ENCODE data around the gene GPR152.
"Not testable (repeated sequence)": the region's sequence is repeated elsewhere in the genome, so short reads cannot be mapped to it uniquely, and the experiment has no call there.

The GPR152 gene

DNA sequence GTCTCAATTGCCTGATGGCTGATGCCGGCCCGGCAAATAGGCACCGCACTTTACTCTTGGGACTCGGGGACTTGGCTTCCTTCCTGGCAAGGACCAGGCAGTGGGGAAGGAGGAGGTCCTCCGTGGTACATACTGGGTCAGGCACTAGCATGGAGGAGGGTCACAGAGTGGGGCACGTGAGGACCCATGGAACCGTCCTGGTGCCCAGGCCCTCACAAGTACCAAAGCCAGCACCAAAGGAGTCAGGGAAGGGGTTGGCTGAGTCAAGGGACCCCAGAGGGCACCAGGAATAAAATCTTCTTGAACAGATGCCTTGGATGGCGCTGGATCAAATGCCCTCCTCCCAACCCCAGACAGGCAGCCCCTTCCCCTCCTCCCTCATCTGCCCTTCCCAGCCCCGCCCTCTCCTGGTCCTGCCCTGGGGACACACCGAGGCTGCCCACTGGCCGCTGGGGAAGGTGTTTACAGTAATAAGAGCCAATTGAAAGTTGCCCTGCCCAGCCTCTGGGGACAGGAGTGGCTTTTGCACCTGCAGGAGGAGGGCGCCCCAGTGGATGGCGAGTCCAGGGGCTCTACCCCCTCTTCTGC lies 42.7 kb downstream of the GPR152 start:
- H3K4me1 ChIP-seq (ENCODE audit: control insufficient read depth, insufficient read depth, low read length): peaks cover 9% of the 10 kb centered on the region
- peaks cover 6% of the 10 kb centered on the region for H3K27me3 ChIP-seq (ENCODE audit: control insufficient read depth, insufficient read depth, low read length)
- no peaks in the 10 kb centered on the region for H3K36me3 ChIP-seq (ENCODE audit: control insufficient read depth, insufficient read depth, low read length)
- no peak overlapping the region for H3K27ac ChIP-seq (ENCODE audit: low read depth, low read length)
- H3K9ac ChIP-seq (ENCODE audit: low read depth, low read length): no peak overlapping the region
- no peak overlapping the region for H3K4me3 ChIP-seq (ENCODE audit: low read depth, low read length)
- H3K9me3 ChIP-seq (ENCODE audit: control insufficient read depth, insufficient read depth, low read length): no peaks in the 10 kb centered on the region

DNA sequence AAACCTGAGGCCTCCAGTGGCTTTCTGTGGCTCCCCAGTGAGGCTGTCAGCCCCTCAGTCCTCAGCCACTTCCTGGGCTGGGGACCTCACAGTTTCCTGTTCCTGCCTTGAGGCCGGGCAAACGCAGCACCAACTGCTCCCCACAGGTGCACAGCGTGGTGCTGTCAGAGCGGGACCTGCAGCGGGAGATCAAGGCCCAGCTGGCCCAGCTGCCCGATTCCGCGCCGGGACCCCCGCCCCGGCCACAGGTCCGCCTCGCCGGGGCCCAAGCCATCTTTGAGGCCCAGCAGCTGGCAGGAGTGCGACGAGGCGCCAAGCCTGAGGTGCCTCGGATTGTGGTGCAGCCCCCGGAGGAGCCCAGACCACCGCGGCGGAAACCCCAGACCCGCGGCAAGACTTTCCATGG lies 43.3 kb downstream of the GPR152 start:
- Histone ChIP-seq H3K4me1 (ENCODE audit: control insufficient read depth, insufficient read depth, low read length) (peaks cover 9% of the 10 kb centered on the region), H3K4me3 (ENCODE audit: low read depth, low read length) (no peak overlapping the region), H3K36me3 (ENCODE audit: control insufficient read depth, insufficient read depth, low read length) (no peaks in the 10 kb centered on the region), H3K27me3 (ENCODE audit: control insufficient read depth, insufficient read depth, low read length) (no peaks in the 10 kb centered on the region; the same call in none of the 2 replicates), H3K9me3 (ENCODE audit: control insufficient read depth, insufficient read depth, low read length) (no peaks in the 10 kb centered on the region), H3K9ac (ENCODE audit: low read depth, low read length) (no peak overlapping the region), H3K27ac (ENCODE audit: low read depth, low read length) (no peak overlapping the region)

DNA sequence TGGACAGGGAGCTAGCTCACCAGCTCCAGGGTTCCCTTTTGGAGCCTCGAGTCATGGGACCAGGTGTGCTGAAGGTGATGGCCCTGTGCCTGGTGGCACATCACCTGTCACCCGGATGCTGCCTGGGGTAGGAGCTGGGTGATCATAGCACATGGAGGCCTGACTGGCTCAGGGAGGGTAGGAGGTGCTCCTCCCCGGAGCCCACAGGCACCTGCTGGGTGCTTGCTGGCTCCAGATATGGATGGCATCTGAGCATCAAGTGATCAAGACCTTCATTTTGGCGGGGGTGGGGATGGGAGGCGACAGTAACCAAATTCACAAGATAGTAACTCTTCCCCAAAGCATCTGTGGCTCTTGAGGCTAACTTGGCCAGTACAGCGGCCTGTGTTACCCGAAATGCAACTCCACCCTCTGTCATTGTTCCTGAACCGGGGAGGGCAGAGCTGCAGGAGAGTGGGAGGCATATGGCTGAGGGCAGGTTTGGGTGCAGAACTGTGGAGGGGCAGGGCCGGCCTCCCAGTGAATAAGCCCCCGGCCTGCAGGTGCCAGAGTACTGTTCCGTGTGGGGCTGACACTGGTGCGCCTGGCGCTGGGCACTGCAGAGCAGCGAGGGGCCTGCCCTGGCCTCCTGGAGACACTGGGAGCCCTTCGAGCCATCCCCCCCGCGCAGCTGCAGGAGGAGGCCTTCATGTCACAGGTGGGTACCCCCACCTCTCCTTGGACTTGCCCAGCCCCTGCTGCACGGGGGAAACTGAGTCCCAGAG lies 43.9 kb downstream of the GPR152 start:
- Histone ChIP-seq H3K27me3 (ENCODE audit: control insufficient read depth, insufficient read depth, low read length) (no peaks in the 10 kb centered on the region; the same call in none of the 2 replicates), H3K4me1 (ENCODE audit: control insufficient read depth, insufficient read depth, low read length) (peaks cover 9% of the 10 kb centered on the region), H3K27ac (ENCODE audit: low read depth, low read length) (no peak overlapping the region), H3K9me3 (ENCODE audit: control insufficient read depth, insufficient read depth, low read length) (no peaks in the 10 kb centered on the region), H3K4me3 (ENCODE audit: low read depth, low read length) (no peak overlapping the region), H3K9ac (ENCODE audit: low read depth, low read length) (no peak overlapping the region), H3K36me3 (ENCODE audit: control insufficient read depth, insufficient read depth, low read length) (no peaks in the 10 kb centered on the region)

DNA sequence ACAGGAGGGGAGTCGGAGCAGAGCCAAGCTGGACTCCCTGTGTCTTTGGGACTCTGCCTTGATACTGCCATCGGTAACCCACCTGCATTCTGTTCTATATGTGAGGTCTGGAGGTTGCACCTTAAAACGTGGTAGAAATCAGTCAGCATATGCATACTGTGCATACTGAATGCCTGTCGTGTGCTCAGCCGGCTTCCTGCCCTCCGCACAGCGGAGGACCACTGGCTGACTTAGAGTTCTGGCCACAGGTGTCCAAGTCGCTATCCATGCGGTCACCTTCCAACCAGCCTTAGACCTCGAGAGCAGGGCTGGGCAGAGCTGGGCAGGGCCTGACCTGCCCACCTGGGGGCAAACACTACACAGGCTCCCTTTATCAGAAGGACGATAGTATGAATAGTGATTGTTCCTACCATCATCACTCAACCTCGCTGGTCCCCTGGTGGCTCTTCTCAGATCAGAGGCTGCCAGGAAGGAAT lies 44.8 kb downstream of the GPR152 start:
- no peak overlapping the region for H3K9ac ChIP-seq (ENCODE audit: low read depth, low read length)
- H3K36me3 ChIP-seq (ENCODE audit: control insufficient read depth, insufficient read depth, low read length): no peaks in the 10 kb centered on the region
- no peaks in the 10 kb centered on the region for H3K9me3 ChIP-seq (ENCODE audit: control insufficient read depth, insufficient read depth, low read length)
- H3K4me3 ChIP-seq (ENCODE audit: low read depth, low read length): no peak overlapping the region
- no peak overlapping the region for H3K27ac ChIP-seq (ENCODE audit: low read depth, low read length)
- peaks cover 9% of the 10 kb centered on the region for H3K4me1 ChIP-seq (ENCODE audit: control insufficient read depth, insufficient read depth, low read length)
- no peaks in the 10 kb centered on the region; the same call in 1 of the 2 replicates for H3K27me3 ChIP-seq (ENCODE audit: control insufficient read depth, insufficient read depth, low read length)

DNA sequence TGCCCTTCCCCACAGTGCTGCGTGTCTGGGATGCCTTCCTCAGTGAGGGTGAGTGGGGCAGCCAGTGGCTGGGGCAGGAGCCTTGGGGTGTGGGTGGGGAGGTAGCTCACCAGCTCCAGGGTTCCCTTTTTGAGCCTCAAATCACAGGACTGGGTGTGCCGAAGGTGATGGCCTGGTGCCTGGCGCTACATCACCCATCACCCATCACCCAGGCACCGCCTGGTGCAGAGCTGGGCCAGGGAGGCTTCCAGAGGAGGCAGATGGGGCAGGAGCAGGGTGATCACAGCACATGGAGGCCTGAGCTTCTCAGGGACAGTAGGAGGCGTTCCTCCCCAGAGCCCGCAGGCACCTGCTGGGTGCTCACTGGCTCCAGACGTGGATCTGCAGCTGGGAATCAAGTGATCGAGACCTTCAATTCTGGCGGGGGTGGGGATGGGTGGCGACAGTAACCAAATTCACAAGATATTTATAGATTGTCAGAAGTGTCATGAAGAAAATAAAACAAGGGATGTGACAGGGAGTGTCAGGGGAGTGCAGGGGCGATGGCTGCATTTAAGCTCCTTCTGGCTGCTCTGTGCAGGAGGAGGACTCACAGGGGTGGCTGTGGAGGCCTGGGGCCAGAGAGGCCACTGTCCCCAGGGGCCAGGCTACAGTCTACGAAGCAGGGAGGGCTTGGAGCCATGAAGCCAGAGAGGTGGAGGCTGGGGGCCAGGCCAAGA lies 45.4 kb downstream of the GPR152 start:
- Histone ChIP-seq H3K4me3 (ENCODE audit: low read depth, low read length) (no peak overlapping the region), H3K27ac (ENCODE audit: low read depth, low read length) (no peak overlapping the region), H3K9ac (ENCODE audit: low read depth, low read length) (no peak overlapping the region), H3K36me3 (ENCODE audit: control insufficient read depth, insufficient read depth, low read length) (no peaks in the 10 kb centered on the region), H3K9me3 (ENCODE audit: control insufficient read depth, insufficient read depth, low read length) (no peaks in the 10 kb centered on the region), H3K4me1 (ENCODE audit: control insufficient read depth, insufficient read depth, low read length) (peaks cover 10% of the 10 kb centered on the region), H3K27me3 (ENCODE audit: control insufficient read depth, insufficient read depth, low read length) (no peaks in the 10 kb centered on the region; the same call in 1 of the 2 replicates)

DNA sequence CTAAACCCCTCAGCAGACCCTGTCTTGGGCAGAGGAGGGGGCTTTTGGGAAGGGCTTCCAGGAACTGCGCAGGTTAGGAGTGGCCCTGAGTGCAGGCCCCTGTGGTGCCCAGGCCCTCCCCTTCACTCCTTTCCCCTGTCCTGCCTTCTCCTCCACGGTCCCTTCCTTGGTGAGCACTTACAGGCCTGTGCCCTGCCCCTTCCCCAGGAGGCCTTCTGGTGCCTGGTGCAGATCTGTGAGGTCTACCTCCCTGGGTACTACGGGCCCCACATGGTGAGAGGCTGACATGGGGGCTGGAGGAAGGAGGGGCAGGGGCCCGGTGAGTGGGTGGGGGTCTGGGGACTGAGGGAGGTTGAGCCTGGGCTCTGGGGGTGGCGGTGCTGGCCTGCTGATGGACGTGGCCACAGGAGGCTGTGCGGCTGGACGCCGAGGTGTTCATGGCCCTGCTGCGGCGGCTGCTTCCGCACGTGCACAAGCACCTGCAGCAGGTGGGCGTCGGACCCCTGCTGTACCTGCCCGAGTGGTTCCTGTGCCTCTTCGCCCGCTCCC lies 46.0 kb downstream of the GPR152 start:
- no peaks in the 10 kb centered on the region for H3K27me3 ChIP-seq (ENCODE audit: control insufficient read depth, insufficient read depth, low read length)
- H3K9me3 ChIP-seq (ENCODE audit: control insufficient read depth, insufficient read depth, low read length): no peaks in the 10 kb centered on the region
- no peak overlapping the region for H3K9ac ChIP-seq (ENCODE audit: low read depth, low read length)
- H3K36me3 ChIP-seq (ENCODE audit: control insufficient read depth, insufficient read depth, low read length): no peaks in the 10 kb centered on the region
- H3K4me3 ChIP-seq (ENCODE audit: low read depth, low read length): no peak overlapping the region
- H3K4me1 ChIP-seq (ENCODE audit: control insufficient read depth, insufficient read depth, low read length): peaks cover 12% of the 10 kb centered on the region
- no peak overlapping the region for H3K27ac ChIP-seq (ENCODE audit: low read depth, low read length)

DNA sequence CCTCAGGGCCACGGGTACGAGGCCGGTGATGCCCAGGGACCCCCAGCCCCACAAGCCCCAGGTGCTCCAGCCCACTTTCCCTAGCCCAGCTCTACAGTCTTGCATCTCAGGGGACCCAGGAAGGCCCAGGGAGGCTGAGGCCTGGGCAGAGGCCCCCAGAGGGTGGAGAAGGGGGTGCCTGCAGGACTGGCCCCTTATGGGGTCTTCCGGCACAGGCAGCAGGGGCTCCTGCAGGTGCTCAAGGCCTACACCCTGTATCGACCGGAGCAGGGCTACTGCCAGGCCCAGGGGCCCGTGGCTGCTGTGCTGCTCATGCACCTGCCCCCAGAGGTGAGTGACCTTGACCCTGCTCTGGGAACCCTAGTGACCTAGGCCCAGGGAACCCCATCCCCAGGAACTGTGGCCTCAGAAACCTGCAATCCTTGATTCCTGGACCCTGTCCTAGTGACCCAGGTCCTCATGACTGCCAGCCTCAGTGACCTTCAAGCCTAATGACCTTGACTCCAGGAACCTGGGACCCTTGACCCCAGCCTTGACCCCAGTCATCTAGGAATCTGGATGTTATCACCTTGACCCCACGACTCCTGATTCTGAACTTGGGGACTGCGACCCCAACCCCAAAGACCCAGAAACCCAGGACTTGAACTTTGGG lies 46.7 kb downstream of the GPR152 start:
- H3K4me3 ChIP-seq (ENCODE audit: low read depth, low read length): no peak overlapping the region
- peaks cover 13% of the 10 kb centered on the region for H3K4me1 ChIP-seq (ENCODE audit: control insufficient read depth, insufficient read depth, low read length)
- no peaks in the 10 kb centered on the region for H3K36me3 ChIP-seq (ENCODE audit: control insufficient read depth, insufficient read depth, low read length)
- H3K9me3 ChIP-seq (ENCODE audit: control insufficient read depth, insufficient read depth, low read length): no peaks in the 10 kb centered on the region
- no peaks in the 10 kb centered on the region for H3K27me3 ChIP-seq (ENCODE audit: control insufficient read depth, insufficient read depth, low read length)
- H3K27ac ChIP-seq (ENCODE audit: low read depth, low read length): no peak overlapping the region
- no peak overlapping the region for H3K9ac ChIP-seq (ENCODE audit: low read depth, low read length)

DNA sequence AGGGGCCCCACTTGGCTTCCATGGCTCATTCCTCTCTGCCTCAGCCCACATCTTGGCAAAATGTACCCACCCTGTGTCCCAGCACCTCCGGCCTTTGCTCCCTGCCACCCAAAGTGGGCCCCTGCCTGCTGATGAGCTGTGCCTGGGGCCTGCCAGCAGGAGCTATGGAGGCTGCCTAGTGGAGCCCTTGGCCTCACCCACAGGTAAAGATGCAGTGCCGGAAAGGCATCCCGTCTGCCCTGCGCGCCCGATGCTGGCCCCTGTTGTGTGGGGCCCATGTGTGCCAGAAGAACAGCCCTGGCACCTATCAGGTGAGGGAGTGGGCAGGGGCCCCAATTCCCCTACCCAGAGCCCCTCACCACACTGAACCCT lies 47.3 kb downstream of the GPR152 start:
- H3K27ac ChIP-seq (ENCODE audit: low read depth, low read length): no peak overlapping the region
- peaks cover 15% of the 10 kb centered on the region for H3K4me1 ChIP-seq (ENCODE audit: control insufficient read depth, insufficient read depth, low read length)
- H3K27me3 ChIP-seq (ENCODE audit: control insufficient read depth, insufficient read depth, low read length): no peaks in the 10 kb centered on the region
- H3K9me3 ChIP-seq (ENCODE audit: control insufficient read depth, insufficient read depth, low read length): no peaks in the 10 kb centered on the region
- H3K36me3 ChIP-seq (ENCODE audit: control insufficient read depth, insufficient read depth, low read length): peaks cover 4% of the 10 kb centered on the region; the same call in 1 of the 2 replicates
- no peak overlapping the region for H3K9ac ChIP-seq (ENCODE audit: low read depth, low read length)
- H3K4me3 ChIP-seq (ENCODE audit: low read depth, low read length): no peak overlapping the region

DNA sequence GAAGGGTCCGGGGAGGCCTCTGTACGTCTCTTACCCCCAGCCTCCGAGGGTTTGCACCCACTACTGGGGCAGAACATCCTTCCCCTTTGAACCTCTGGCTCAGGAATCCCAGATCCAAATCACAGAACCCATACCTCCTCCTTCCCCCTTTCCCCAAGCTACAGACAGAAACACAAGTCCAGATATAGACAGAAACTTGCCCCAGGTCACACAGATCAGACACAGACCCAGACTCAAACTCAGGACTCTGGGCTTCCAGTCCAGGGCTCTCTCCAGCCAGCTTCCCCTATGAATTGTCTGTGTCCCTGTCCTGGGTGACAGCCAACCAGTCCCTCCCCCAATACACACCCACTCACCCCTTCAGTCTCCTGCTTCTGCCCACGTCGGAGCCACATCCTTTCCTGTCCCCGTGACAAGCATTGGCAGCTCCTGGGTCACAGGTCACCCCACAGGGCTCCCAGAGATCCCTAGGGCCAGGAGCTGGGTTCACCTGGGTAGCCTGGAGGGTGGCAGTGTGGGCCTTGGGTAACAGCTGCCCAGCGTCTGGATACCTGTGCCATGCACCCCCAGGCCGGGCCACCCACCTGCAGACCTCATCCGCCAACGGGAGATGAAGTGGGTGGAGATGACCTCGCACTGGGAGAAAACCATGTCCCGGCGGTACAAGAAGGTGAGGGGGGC lies 47.9 kb downstream of the GPR152 start:
- no peak overlapping the region for H3K4me3 ChIP-seq (ENCODE audit: low read depth, low read length)
- peaks cover 10% of the 10 kb centered on the region for H3K4me1 ChIP-seq (ENCODE audit: control insufficient read depth, insufficient read depth, low read length)
- no peak overlapping the region for H3K27ac ChIP-seq (ENCODE audit: low read depth, low read length)

DNA sequence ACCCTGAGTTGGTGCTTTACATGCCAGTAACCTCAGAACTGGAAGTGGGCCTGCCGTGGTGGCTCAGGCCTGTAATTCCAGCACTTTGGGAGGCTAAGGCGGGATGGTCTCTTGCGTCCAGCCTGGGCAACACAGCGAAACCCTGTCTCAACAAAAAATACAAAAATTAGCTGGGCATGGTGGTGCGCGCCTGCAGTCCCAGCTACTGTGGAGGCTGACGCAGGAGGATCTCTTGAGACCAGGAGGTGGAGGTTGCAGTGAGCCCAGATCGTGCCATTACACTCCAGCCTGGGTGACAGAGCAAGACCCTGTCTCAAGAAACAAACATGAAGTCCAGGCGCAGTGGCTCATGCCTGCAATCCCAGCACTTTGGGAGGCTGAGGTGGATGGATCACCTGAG lies 49.4 kb downstream of the GPR152 start:
- not testable (repeated sequence) for H3K9me3 ChIP-seq (ENCODE audit: control insufficient read depth, insufficient read depth, low read length); H3K27ac ChIP-seq (ENCODE audit: low read depth, low read length); H3K9ac ChIP-seq (ENCODE audit: low read depth, low read length); H3K4me1 ChIP-seq (ENCODE audit: control insufficient read depth, insufficient read depth, low read length); H3K27me3 ChIP-seq (ENCODE audit: control insufficient read depth, insufficient read depth, low read length); H3K4me3 ChIP-seq (ENCODE audit: low read depth, low read length)
- peaks cover 23% of the 10 kb centered on the region for H3K36me3 ChIP-seq (ENCODE audit: control insufficient read depth, insufficient read depth, low read length)

More for the DNA sequence above, 47.9 kb downstream of the GPR152 start:
- Histone ChIP-seq H3K9ac (ENCODE audit: low read depth, low read length) (no peak overlapping the region), H3K27me3 (ENCODE audit: control insufficient read depth, insufficient read depth, low read length) (no peaks in the 10 kb centered on the region), H3K9me3 (ENCODE audit: control insufficient read depth, insufficient read depth, low read length) (no peaks in the 10 kb centered on the region), H3K36me3 (ENCODE audit: control insufficient read depth, insufficient read depth, low read length) (peaks cover 7% of the 10 kb centered on the region)
